ENCODE results near the gene CGB2.
"Not testable (repeated sequence)": the region's sequence is repeated elsewhere in the genome, so short reads cannot be mapped to it uniquely, and the experiment has no call there.

CGB2 gene

GRCh38 chr19:49070416-49070815 is 38.7 kb downstream of the CGB2 start:
- no peak for DNase-seq

- no peak for DNase-seq
Observed at GRCh38 chr19:49071860-49072547, 40.3 kb downstream of the CGB2 start.

GRCh38 chr19:49073514-49074378 is 42.1 kb downstream of the CGB2 start:
- no peak for DNase-seq

- DNase-seq, result not testable (repeated sequence)
Observed at GRCh38 chr19:49074869-49075268, 43.2 kb downstream of the CGB2 start.

GRCh38 chr19:49080392-49080791 is 48.7 kb downstream of the CGB2 start:
- no peak for DNase-seq

- no peak for DNase-seq
Observed at GRCh38 chr19:49081273-49081672, 49.6 kb downstream of the CGB2 start.

Measured in stimulated activated naive CD4-positive, alpha-beta T cell treated with Interleukin-2 at 50 U/mL for 16 hours (primary cell).